K562 (cell line): ENCODE data around the gene UNC45A. TPM values are rescaled to one million over a fixed set of nuclear protein-coding genes. Genes with fewer than 3 reads are reported as not detected.

Source experiments
- E2F5 ChIP-seq: sonication (generic); formaldehyde crosslinking; IDR thresholded peaks from 2 replicates; pipeline ENCODE4 v1.8.0; 2022; ENCODE audit warnings: mild to moderate bottlenecking, missing genetic modification reagents
- FOSL1 ChIP-seq: fragments of 200-800 bp; sonication (Bioruptor generic); conservative IDR thresholded peaks from 2 replicates; pipeline ENCODE4 v1.6.1; 2016; ENCODE audit warnings: missing genetic modification characterization, missing compliant biosample characterization
- FOXP4 ChIP-seq: sonication (generic); formaldehyde crosslinking; IDR thresholded peaks from 2 replicates; pipeline ENCODE4 v1.8.0; 2022; ENCODE audit warnings: mild to moderate bottlenecking, missing genetic modification reagents, borderline replicate concordance
- HLTF ChIP-seq: fragments of 450-650 bp; IDR thresholded peaks from 2 replicates; pipeline ENCODE4 v1.6.1; 2016
- SIN3A ChIP-seq, 2 experiments: fragments of 150-350 bp in 1 of 2; IDR thresholded peaks; 2 replicates each; pipeline ENCODE4 v1.6.1; 2011 to 2016; ENCODE audit warnings: borderline replicate concordance in 2 of 2, low read depth in 2 of 2, low read length in 2 of 2, mild to moderate bottlenecking in 2 of 2, moderate library complexity in 2 of 2; ENCODE audit not compliant: control insufficient read depth in 1 of 2
- SRSF3 ChIP-seq: fragments of 200-400 bp; formaldehyde crosslinking; IDR thresholded peaks from 2 replicates; pipeline ENCODE4 v1.6.1; 2016; ENCODE audit warnings: mild to moderate bottlenecking, low read length, moderate library complexity; ENCODE audit not compliant: insufficient read depth
- TBL1XR1 ChIP-seq, 2 experiments: IDR thresholded peaks; 2 replicates each; pipeline ENCODE4 v1.6.1; 2012; ENCODE audit warnings: improper control_type of control experiment in 2 of 2, low read length in 2 of 2, mild to moderate bottlenecking in 1 of 2
- ZBTB5 ChIP-seq: fragments of 450-650 bp; IDR thresholded peaks from 2 replicates; pipeline ENCODE4 v1.6.1; 2017; ENCODE audit warnings: antibody characterized with exemption
- ZNF407 ChIP-seq: fragments of 450-650 bp; IDR thresholded peaks from 2 replicates; pipeline ENCODE4 v1.6.1; 2016; ENCODE audit warnings: low read depth
- polyA plus RNA-seq, 8 experiments: library from polyadenylated mRNA; depleted of rRNA in 4 of 8; stranded (reverse) in 5 of 8; unstranded in 3 of 8; fragments of >200 nt; fragmentation: Nextera tagmentation in 2 of 8; fragmentation: Illumina TruSeq in 1 of 8; extraction: Ambion mirVana in 2 of 8; extraction: Trizol in 1 of 8; gene quantifications; 2 replicates each; pipeline versions ENCODE4 v1.2.1 to v1.2.3, GENCODE V29; 2011 to 2014; ENCODE audit warnings: inconsistent platforms in 1 of 8, missing spikeins in 1 of 8
- total RNA-seq, 7 experiments: library from RNA; depleted of rRNA in 6 of 7; stranded (reverse); fragments of >200 nt in 6 of 7; fragmentation: Illumina TruSeq in 2 of 7; extraction: Trizol in 2 of 7; gene quantifications; 2 replicates each; pipeline versions ENCODE4 v1.2.1 to v1.2.3, GENCODE V29; 2011 to 2021; ENCODE audit warnings: low replicate concordance in 1 of 7

Gene UNC45A
- total and polyA plus RNA-seq, 9 of the 15 experiments (the other 6 are each of a cell fraction or from before 2014, with no cell fraction given), result 22.4 to 79.3 (median 43.7) TPM

- TF ChIP-seq ZNF407 (no peak), HLTF (no peak; the same call in 1 of the 2 replicates), FOXP4 (CRISPR knock-in tag) (0 out of 2 replicates have a peak, but pooled peaks have one; percentile 43), SRSF3 (no peak), SIN3A (IDR thresholded peaks at IDR 0.05; ENCODE audit: borderline replicate concordance in 2 of 2, control insufficient read depth in 1 of 2, low read depth in 2 of 2, low read length in 2 of 2) (no peak; a peak in 1 of 4 replicates), TBL1XR1 (IDR thresholded peaks at IDR 0.05; ENCODE audit: low read length in 2 of 2) (peak in 1 of 2 experiments; percentile 82; a peak in 2 of 4 replicates), FOSL1 (tag) (peak; percentile 69), E2F5 (peak; percentile 91; the same call in 1 of the 2 replicates), ZBTB5 (no peak)
Measured at GRCh38 chr15:90994417-90995311, 59.6 kb downstream of the UNC45A start, which contains the start of gene PRC1 (continued).
